Measurements from ENCODE around the gene NDEL1.

Gene NDEL1

GRCh38 chr17:8465356-8465755, 29.7 kb downstream of the NDEL1 start:
- H3K4me3 ChIP-seq (ENCODE audit: low read depth, low read length) = no peak overlapping the region
- TF ChIP-seq CTCF (IDR thresholded peaks at IDR 0.05; ENCODE audit: low read depth, low read length) = no peak

GRCh38 chr17:8465759-8466158, 30.1 kb downstream of the NDEL1 start:
- TF ChIP-seq CTCF (IDR thresholded peaks at IDR 0.05; ENCODE audit: low read depth, low read length) = no peak

DNA sequence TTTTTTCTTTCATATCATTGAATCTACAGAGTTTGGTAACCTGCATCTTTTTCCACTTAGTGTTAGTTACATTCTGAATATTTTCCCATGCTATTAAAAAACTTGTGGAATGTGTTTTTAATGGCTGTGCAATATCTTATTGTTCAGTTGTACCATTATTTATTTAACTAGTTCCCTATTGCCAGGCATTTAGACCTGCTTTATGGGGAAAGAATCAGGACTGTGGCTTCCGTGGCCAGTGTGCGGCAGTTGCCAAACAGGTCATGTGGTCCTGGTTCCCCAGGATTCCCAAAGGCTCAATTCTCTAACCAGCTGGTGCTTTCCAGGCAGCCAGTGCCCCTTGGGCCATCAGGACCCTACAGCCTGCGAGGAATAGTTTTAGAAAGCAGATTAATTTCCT, 30.8 kb downstream of the NDEL1 start:
- TF ChIP-seq CTCF (IDR thresholded peaks at IDR 0.05; ENCODE audit: low read depth, low read length) = no peak
- H3K4me3 ChIP-seq (ENCODE audit: low read depth, low read length) = no peak overlapping the region

More at GRCh38 chr17:8465759-8466158, 30.1 kb downstream of the NDEL1 start:
- H3K4me3 ChIP-seq (ENCODE audit: low read depth, low read length) = no peak overlapping the region

DNA sequence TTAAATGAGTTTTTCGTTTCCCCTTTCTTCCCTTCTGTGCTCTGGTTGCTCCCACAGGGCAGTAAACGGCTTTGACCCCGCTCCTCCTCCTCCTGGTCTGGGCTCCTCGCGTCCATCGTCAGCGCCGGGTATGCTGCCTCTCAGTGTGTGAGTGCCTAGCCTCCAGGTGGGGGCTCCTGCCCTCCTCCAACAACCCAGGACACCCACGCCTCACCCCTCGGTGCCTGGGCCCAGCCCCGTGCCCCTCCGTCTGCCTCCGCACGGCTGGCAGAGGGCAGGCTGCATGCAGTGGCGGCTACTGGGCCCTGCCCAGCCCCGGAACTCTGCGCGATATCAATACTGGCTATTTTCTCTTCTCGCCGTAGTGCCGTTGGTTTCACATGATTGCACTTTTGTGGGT, 31.2 kb downstream of the NDEL1 start:
- H3K4me3 ChIP-seq (ENCODE audit: low read depth, low read length) = no peak overlapping the region
- TF ChIP-seq CTCF (IDR thresholded peaks at IDR 0.05; ENCODE audit: low read depth, low read length) = no peak

- no peak overlapping the region for H3K4me3 ChIP-seq (ENCODE audit: low read depth, low read length)
- no peak for TF ChIP-seq CTCF (IDR thresholded peaks at IDR 0.05; ENCODE audit: low read depth, low read length)
Measured at GRCh38 chr17:8467527-8467926, 31.8 kb downstream of the NDEL1 start.

DNA sequence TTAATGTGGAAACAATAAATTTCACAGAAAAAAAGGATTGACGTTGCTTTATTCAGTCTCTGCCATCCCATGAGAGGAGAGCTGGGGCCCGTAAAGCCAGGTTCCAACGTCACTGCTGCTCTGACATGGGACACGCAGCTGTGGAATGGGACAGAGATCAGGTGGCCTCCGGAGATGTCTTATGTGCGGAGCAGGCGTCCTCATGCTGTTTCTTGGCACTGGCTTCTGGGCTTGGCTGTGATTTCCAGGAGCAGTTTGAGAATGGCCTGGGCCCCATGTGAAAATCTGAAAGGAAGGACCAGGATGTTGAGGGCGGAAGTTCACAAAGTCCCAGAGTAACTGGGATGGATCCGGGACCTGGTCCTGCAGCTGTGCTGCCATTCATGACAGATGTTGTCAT, 32.4 kb downstream of the NDEL1 start:
- H3K4me3 ChIP-seq (ENCODE audit: low read depth, low read length) = no peak overlapping the region
- TF ChIP-seq CTCF (IDR thresholded peaks at IDR 0.05; ENCODE audit: low read depth, low read length) = no peak

GRCh38 chr17:8468980-8469379, 33.3 kb downstream of the NDEL1 start:
- no peak overlapping the region for H3K4me3 ChIP-seq (ENCODE audit: low read depth, low read length)
- TF ChIP-seq CTCF (IDR thresholded peaks at IDR 0.05; ENCODE audit: low read depth, low read length) = no peak
